K562 (cell line): ENCODE results near the gene RDH16.

ENCODE experiments used
- ETV5 ChIP-seq: sonication (generic); formaldehyde crosslinking; IDR thresholded peaks from 2 replicates; pipeline ENCODE4 v1.4.0; 2020; ENCODE audit warnings: low read depth, mild to moderate bottlenecking, missing genetic modification reagents
- FOXM1 ChIP-seq, 2 experiments: fragments of 450-650 bp in 1 of 2; sonication (generic) in 1 of 2; formaldehyde crosslinking in 1 of 2; IDR thresholded peaks; 2 replicates each; pipeline versions ENCODE4 v1.6.1 to v1.9.0; 2017 to 2022; ENCODE audit warnings: low read depth in 2 of 2, mild to moderate bottlenecking in 2 of 2, missing genetic modification reagents in 1 of 2, moderate library complexity in 1 of 2
- GABPA ChIP-seq: fragments of 200-800 bp; sonication (Bioruptor generic); conservative IDR thresholded peaks from 2 replicates; pipeline ENCODE4 v1.6.1; 2016; ENCODE audit warnings: low read depth, missing genetic modification characterization, missing compliant biosample characterization
- SIN3A ChIP-seq, 2 experiments: fragments of 150-350 bp in 1 of 2; IDR thresholded peaks; 2 replicates each; pipeline ENCODE4 v1.6.1; 2011 to 2016; ENCODE audit warnings: borderline replicate concordance in 2 of 2, low read depth in 2 of 2, low read length in 2 of 2, mild to moderate bottlenecking in 2 of 2, moderate library complexity in 2 of 2; ENCODE audit not compliant: control insufficient read depth in 1 of 2
- SNIP1 ChIP-seq: fragments of 450-650 bp; IDR thresholded peaks from 2 replicates; pipeline ENCODE4 v1.7.1; 2017; ENCODE audit warnings: low read depth, mild to moderate bottlenecking

DNA sequence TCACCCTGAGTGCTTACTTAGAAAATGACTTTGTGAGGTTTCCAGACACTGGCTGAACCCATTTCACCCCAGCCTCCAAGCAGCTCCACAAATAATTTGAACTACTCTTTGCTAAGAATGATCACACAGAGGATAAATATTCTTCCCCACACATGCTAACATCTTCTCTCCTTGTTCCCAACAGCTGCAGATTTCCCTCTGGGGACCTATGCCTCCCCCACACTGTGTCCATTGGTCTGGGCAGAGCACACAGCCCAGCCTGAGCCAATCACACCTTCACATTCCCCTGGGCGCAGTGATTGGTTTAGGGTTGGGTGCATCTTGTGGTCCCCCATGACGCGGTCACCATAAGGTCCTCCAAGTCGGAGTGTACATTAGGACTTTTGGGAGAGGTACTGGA lies 30.1 kb downstream of the RDH16 start:
- TF ChIP-seq SNIP1 (no peak), FOXM1 (IDR thresholded peaks at IDR 0.05; ENCODE audit: low read depth) (no peak), FOXM1 (CRISPR knock-in tag; IDR thresholded peaks at IDR 0.05; ENCODE audit: low read depth) (no peak), SIN3A (IDR thresholded peaks at IDR 0.05; ENCODE audit: borderline replicate concordance in 2 of 2, control insufficient read depth in 1 of 2, low read depth in 2 of 2, low read length in 2 of 2) (no peak), ETV5 (no peak), GABPA (tag) (no peak)
